Measurements from ENCODE around the gene MKNK2. TPM values are rescaled to one million over a fixed set of nuclear protein-coding genes. Genes with fewer than 3 reads are reported as not detected.

The MKNK2 gene
- total RNA-seq, 1 experiment from 2014 or later, result 96.8 TPM

- Histone ChIP-seq H3K27ac (ENCODE audit: low read length) (no peak overlapping the region), H3K9ac (ENCODE audit: low read length) (no peak overlapping the region), H4K20me1 (ENCODE audit: low read length) (no peaks in the 10 kb centered on the region), H3K27me3 (ENCODE audit: low read length) (no peaks in the 10 kb centered on the region), H3K36me3 (ENCODE audit: low read depth, low read length) (no peaks in the 10 kb centered on the region), H2AFZ (ENCODE audit: low read length) (no peak overlapping the region), H3K9me3 (ENCODE audit: low read length) (no peaks in the 10 kb centered on the region), H3K4me3 (ENCODE audit: low read length) (no peak overlapping the region), H3K79me2 (ENCODE audit: low read length) (no peaks in the 10 kb centered on the region), H3F3A (ENCODE audit: low read length, unreplicated experiment) (no peaks in the 10 kb centered on the region), H3K4me1 (ENCODE audit: insufficient read depth, low read length) (no peaks in the 10 kb centered on the region), H3K4me2 (ENCODE audit: low read length) (no peak overlapping the region), H3K9me2 (replicated peaks; ENCODE audit: low read length) (no peaks in the 10 kb centered on the region)
- ATAC-seq, result no peak
- CTCF ChIA-PET, result no interaction called here
- DNase-seq, result no peak
- intact Hi-C loops (cut with micrococcal nuclease), result no loop called here
- TF ChIP-seq EZH2phosphoT487 (IDR thresholded peaks at IDR 0.05; ENCODE audit: borderline replicate concordance, low read length) (no peak), EZH2 (IDR thresholded peaks at IDR 0.05; ENCODE audit: low read length, unreplicated experiment) (no peak), CTCF (conservative IDR thresholded peaks at IDR 0.05; ENCODE audit: low read depth, low read length) (no peak)
- POLR2A ChIA-PET (ENCODE audit: unreplicated experiment), result no interaction called here
- no TSS peak for BruUV-seq (replicated peaks)
Observed at GRCh38 chr19:2077833-2078619, 27.0 kb upstream of the MKNK2 start.

- H3K4me2 ChIP-seq (ENCODE audit: low read length), result no peak overlapping the region
- POLR2A ChIA-PET (ENCODE audit: unreplicated experiment), result no interaction called here
- no peaks in the 10 kb centered on the region for H3K27me3 ChIP-seq (ENCODE audit: low read length)
- H3K9me3 ChIP-seq (ENCODE audit: low read length), result no peaks in the 10 kb centered on the region
- no TSS peak for BruUV-seq (replicated peaks)
- intact Hi-C loops (cut with micrococcal nuclease), result no loop called here
- DNase-seq (no peak), ATAC-seq (no peak)
- no peak overlapping the region for H3K9ac ChIP-seq (ENCODE audit: low read length)
- H2AFZ ChIP-seq (ENCODE audit: low read length), result no peak overlapping the region
- H3K4me1 ChIP-seq (ENCODE audit: insufficient read depth, low read length), result no peaks in the 10 kb centered on the region
- H3F3A ChIP-seq (ENCODE audit: low read length, unreplicated experiment), result no peaks in the 10 kb centered on the region
- TF ChIP-seq EZH2 (IDR thresholded peaks at IDR 0.05; ENCODE audit: low read length, unreplicated experiment), result no peak
- TF ChIP-seq CTCF (conservative IDR thresholded peaks at IDR 0.05; ENCODE audit: low read depth, low read length), result no peak
- no peak for TF ChIP-seq EZH2phosphoT487 (IDR thresholded peaks at IDR 0.05; ENCODE audit: borderline replicate concordance, low read length)
- peaks cover under 1% of the 10 kb centered on the region; the same call in 1 of the 2 replicates for H3K36me3 ChIP-seq (ENCODE audit: low read depth, low read length)
- H3K9me2 ChIP-seq (replicated peaks; ENCODE audit: low read length), result no peaks in the 10 kb centered on the region
- H4K20me1 ChIP-seq (ENCODE audit: low read length), result no peaks in the 10 kb centered on the region
- no peak overlapping the region for H3K4me3 ChIP-seq (ENCODE audit: low read length)
- H3K79me2 ChIP-seq (ENCODE audit: low read length), result no peaks in the 10 kb centered on the region
- H3K27ac ChIP-seq (ENCODE audit: low read length), result no peak overlapping the region
- CTCF ChIA-PET, result no interaction called here
Observed at GRCh38 chr19:2077398-2077797, 26.4 kb upstream of the MKNK2 start.

GRCh38 chr19:2076526-2076944, 25.5 kb upstream of the MKNK2 start:
- Histone ChIP-seq H3K9me3 (ENCODE audit: low read length) (no peaks in the 10 kb centered on the region), H3K4me1 (ENCODE audit: insufficient read depth, low read length) (no peaks in the 10 kb centered on the region), H3F3A (ENCODE audit: low read length, unreplicated experiment) (no peaks in the 10 kb centered on the region), H3K4me3 (ENCODE audit: low read length) (no peak overlapping the region), H3K27me3 (ENCODE audit: low read length) (no peaks in the 10 kb centered on the region), H4K20me1 (ENCODE audit: low read length) (no peaks in the 10 kb centered on the region), H3K79me2 (ENCODE audit: low read length) (no peaks in the 10 kb centered on the region), H3K27ac (ENCODE audit: low read length) (no peak overlapping the region), H3K4me2 (ENCODE audit: low read length) (no peak overlapping the region), H3K9me2 (replicated peaks; ENCODE audit: low read length) (no peaks in the 10 kb centered on the region), H3K36me3 (ENCODE audit: low read depth, low read length) (peaks cover 2% of the 10 kb centered on the region; the same call in 1 of the 2 replicates), H2AFZ (ENCODE audit: low read length) (no peak overlapping the region), H3K9ac (ENCODE audit: low read length) (no peak overlapping the region)
- ChIA-PET POLR2A (ENCODE audit: unreplicated experiment) (no interaction called here), CTCF (no interaction called here)
- DNase-seq, result no peak
- ATAC-seq, result no peak
- TF ChIP-seq CTCF (conservative IDR thresholded peaks at IDR 0.05; ENCODE audit: low read depth, low read length) (no peak), EZH2 (IDR thresholded peaks at IDR 0.05; ENCODE audit: low read length, unreplicated experiment) (no peak), EZH2phosphoT487 (IDR thresholded peaks at IDR 0.05; ENCODE audit: borderline replicate concordance, low read length) (no peak)
- no TSS peak for BruUV-seq (replicated peaks)
- intact Hi-C loops (cut with micrococcal nuclease), result no loop called here
